Sigmoid colon (tissue), 4 donors: ENCODE data around the gene PRKCB.

Source experiments
- CTCF ChIP-seq, 4 experiments: fragments of 450-650 bp in 3 of 4; fragments of 200-600 bp in 1 of 4; IDR thresholded peaks; one replicate each; pipeline ENCODE4 v1.5.1; 2016 to 2019; ENCODE audit warnings: antibody characterized with exemption in 4 of 4, mild to moderate bottlenecking in 3 of 4, moderate library complexity in 2 of 4
- EP300 ChIP-seq, 4 donors: sonication (generic); formaldehyde crosslinking; IDR thresholded peaks; one replicate each; pipeline ENCODE4 v1.6.1; 2017; ENCODE audit warnings: antibody characterized with exemption in 4 of 4
- POLR2A ChIP-seq, 2 donors: fragments of 450-650 bp; IDR thresholded peaks; one replicate each; pipeline ENCODE4 v1.6.1; 2016; ENCODE audit warnings: antibody characterized with exemption in 2 of 2, mild to moderate bottlenecking in 2 of 2, moderate library complexity in 2 of 2
- POLR2AphosphoS5 ChIP-seq, 4 donors: sonication (generic); formaldehyde crosslinking; IDR thresholded peaks; one replicate each; pipeline ENCODE4 v1.6.1; 2017; ENCODE audit warnings: antibody characterized with exemption in 4 of 4

- TF ChIP-seq POLR2A (IDR thresholded peaks at IDR 0.05) (no peak), CTCF (IDR thresholded peaks at IDR 0.05) (no peak), EP300 (IDR thresholded peaks at IDR 0.05) (no peak), POLR2AphosphoS5 (IDR thresholded peaks at IDR 0.05) (no peak)
These were observed 94.1 kb downstream of the PRKCB start for GRCh38 chr16:23929856-23930255.
